KBM-7 (cell line): Measurements from ENCODE around the gene GNPTAB.
A peak's percentile ranks its signal among the peaks of the same experiment; 100 is the strongest.
"Not testable (repeated sequence)": the region's sequence is repeated elsewhere in the genome, so short reads cannot be mapped to it uniquely, and the experiment has no call there.

ENCODE experiments used
- DNase-seq: peaks from one replicate; pipeline ENCODE4 v3.0.0-alpha.2; 2015
- in situ Hi-C: fragments of 300-500 bp; cut with MboI; formaldehyde crosslinking; loops from 2 replicates; pipeline ENCODE4 v1.14.3; 2020; ENCODE audit warnings: low sequenced_read_pairs, low pct_unique_long_range_greater_than_20kb, mixed read lengths

The GNPTAB gene

DNA sequence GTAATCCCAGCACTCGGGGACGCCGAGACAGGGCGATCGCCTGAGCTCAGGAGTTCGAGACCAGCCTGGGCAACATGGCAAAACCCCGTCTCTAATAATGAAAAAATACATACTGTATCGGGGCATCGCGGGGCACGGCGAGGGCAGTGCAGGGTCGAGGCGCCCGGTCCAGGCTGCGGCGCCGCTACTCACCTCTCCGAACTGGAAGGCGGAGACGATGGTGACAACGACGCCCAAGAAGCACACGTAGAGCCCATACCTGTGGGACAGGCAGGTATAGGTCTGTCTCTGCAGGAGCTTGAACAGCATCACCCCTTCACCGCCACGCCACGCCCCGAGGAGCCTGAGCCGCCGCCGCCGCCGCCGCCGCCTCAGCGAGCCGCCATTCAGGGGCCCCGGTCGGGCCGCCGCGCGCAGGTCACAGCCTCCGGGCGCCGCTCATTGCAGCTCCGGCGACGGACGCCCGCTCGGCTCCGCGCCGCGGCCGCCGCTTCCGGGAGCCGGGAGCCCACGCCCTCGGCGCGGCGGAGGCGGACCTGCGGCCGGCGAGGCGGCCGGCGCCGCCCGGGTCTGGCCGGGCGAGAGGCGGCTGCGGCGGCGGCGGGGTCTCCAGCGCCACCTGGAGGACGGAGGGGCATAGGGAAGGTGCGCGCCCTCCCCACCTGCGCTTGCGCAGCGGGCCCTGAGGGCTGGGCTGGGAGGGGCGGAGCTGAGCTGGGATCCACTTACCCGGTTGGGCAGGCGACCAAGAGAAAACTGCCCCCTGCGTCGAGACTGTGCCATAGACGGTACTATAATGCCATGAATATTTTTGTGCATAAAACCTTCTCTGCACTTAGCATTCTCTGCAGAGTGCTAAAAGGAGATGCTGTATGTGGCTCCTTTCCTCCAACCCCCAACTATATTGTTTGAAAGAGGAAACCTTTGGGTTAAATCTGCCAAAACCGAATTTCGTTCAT lies at the start of gene GNPTAB:
GNPTAB (minus strand) TSS at position 593 of the 959 bp plus-strand sequence; CDS start at position 309, 284 bp downstream.
- in situ Hi-C loops, result no loop called here

DNA sequence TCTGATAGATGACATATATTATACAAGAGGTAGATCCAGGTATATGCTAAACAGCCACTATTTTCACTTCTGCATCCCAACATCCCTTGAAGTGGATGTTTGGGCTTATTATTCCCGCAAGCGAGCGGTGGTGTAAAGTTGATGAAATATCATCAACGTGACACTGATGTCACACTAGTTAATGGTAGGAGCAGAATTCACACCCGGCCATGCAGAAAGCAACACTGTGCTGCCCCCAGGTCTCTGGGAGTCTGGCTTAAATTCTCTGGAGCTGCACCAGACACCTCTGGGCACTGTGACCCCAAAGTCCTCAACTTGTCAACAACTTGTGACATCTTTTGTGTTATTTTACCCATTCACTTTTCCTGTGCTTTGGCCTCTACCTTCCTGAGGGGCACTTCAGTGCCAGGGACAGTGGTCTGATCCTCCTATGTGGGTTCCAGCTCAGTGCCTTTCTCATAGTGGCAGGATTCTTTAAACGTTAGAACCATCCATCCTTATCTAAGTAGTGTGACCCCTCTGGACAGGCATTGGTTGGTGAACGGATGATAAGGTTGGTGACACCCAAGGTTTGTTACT lies 47.6 kb upstream of the GNPTAB start:
- in situ Hi-C loops, result no loop called here
- peak; percentile 66 for DNase-seq

More for the DNA sequence above, at the start of gene GNPTAB:
- peak; percentile 95 for DNase-seq

DNA sequence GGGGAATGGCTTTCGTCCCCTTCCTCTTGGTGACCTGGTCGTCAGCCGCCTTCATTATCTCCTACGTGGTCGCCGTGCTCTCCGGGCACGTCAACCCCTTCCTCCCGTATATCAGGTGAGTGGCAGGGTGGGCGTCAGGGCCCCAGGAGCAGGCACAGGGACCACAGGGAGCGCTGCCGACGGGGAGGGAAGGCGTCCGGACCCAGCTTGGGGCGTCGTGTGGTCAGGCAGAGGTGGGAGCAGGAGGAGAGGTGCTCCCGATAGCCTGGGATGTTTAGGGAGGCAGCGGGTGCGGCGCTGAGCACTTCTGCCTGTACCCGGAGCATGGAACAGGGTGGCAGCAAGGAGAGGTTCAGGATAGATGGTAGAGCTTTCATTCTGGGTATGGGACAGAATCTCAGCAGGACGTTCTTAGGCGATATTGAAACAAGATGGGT lies 47.1 kb upstream of the GNPTAB start:
- in situ Hi-C loops, result no loop called here
- peak; percentile 52 for DNase-seq

- DNase-seq, result peak; percentile 94
- in situ Hi-C loops, result no loop called here
Measured at GRCh38 chr12:101876861-101877805, 46.4 kb upstream of the GNPTAB start, which contains the start of gene DRAM1. Gene DRAM1, plus strand, starts transcription at chr12:101877580. Its CDS starts 210 bp downstream, at chr12:101877790.

DNA sequence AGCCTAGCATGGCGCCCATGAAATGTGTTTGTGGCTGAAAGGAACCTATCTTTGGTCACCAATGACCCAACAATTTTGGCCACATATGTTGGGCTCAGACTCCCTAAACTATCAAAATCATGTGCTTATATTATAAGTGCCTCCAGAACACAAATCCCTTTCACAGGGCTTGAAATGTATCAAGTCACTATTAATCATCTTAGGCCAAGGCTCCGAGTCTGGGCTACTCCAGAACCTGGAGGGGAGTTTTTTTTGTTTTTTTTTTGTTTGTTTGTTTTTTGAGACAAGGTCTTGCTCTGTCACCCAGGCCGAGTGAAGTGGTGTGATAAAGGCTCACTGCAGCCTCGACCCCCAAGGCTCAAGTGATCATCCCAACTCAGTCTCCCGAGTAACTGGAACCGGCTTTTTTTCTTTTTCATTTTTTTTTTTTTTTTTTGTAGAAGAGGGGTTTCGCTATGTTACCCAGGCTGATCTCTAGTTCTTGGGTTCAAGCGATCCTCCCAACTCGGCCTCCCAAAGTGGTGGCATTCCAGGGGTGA lies 45.6 kb upstream of the GNPTAB start:
- in situ Hi-C loops, result no loop called here
- peak; percentile 29 for DNase-seq

DNA sequence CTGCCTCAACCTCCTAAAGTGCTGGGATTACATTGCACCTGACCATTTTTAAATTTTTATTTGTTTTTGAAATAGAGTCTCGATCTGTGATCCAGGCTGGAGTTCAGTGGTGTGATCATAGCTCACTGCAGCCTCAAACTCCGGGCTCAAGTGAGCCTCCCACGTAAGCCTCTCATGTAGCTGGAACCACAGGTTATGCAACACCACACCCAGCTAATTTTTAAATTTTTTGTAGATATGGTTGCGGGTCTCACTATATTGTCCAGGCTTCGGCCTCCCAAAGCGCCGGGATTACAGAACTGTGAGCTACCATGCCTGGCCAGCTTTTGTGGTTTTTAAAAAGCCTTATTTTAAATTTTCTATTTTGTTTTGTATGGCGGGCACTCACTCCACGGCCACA lies 44.4 kb upstream of the GNPTAB start:
- in situ Hi-C loops, result no loop called here
- no peak for DNase-seq

DNA sequence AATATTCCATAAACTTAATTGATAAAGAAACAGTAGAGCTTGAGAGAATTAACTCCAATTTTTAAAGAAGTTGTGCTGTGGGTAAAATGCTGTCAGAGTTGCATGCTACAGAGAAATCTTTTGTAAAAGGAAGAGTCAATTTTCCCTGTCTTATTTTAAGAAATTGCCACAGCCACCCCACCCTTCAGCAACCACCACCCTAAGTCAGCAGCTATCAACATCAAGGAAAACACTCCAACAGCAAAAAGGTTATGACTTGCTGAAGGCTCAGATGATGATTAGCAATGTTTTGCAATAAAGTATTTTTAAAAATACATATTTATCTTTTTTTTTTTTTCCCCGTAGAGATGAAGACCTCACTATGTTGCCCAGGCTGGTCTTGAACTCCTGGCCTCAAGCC lies 40.2 kb upstream of the GNPTAB start:
- in situ Hi-C loops, result no loop called here
- no peak for DNase-seq

- DNase-seq, in situ Hi-C loops: not testable (repeated sequence)
Measured at GRCh38 chr12:101867619-101868018, 36.9 kb upstream of the GNPTAB start.

GRCh38 chr12:101866615-101867373 lies 36.0 kb upstream of the GNPTAB start:
- in situ Hi-C loops, result no loop called here

DNA sequence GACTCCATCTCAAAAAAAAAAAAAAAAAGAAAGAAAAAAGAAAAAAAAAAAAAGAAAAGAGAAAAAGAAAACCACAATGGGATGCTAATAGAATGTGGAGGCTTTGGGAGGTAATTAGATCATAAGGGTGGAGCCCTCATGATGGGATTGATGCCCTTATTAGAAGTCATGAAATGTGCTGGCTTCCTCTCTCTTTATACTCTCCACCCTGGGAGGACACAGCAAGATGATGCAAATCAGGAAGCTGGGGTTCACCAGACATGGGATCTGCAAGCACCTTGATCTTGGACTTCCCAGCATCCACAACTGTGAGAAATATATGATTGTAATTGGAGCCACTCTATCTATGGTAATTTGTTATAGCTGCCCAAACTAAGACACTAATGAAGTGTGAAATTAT lies 33.2 kb upstream of the GNPTAB start:
- DNase-seq, result no peak
- in situ Hi-C loops, result no loop called here

More at GRCh38 chr12:101866615-101867373, 36.0 kb upstream of the GNPTAB start:
- no peak for DNase-seq

GRCh38 chr12:101862245-101862644 lies 31.5 kb upstream of the GNPTAB start:
- in situ Hi-C loops, result no loop called here
- no peak for DNase-seq

- in situ Hi-C loops, DNase-seq: not testable (repeated sequence)
Measured at GRCh38 chr12:101861688-101862087, 30.9 kb upstream of the GNPTAB start.

GRCh38 chr12:101859664-101860607 lies 29.2 kb upstream of the GNPTAB start:
- in situ Hi-C loops, result no loop called here
- no peak for DNase-seq

GRCh38 chr12:101858361-101858760 lies 27.6 kb upstream of the GNPTAB start:
- in situ Hi-C loops, result no loop called here
- no peak for DNase-seq

DNA sequence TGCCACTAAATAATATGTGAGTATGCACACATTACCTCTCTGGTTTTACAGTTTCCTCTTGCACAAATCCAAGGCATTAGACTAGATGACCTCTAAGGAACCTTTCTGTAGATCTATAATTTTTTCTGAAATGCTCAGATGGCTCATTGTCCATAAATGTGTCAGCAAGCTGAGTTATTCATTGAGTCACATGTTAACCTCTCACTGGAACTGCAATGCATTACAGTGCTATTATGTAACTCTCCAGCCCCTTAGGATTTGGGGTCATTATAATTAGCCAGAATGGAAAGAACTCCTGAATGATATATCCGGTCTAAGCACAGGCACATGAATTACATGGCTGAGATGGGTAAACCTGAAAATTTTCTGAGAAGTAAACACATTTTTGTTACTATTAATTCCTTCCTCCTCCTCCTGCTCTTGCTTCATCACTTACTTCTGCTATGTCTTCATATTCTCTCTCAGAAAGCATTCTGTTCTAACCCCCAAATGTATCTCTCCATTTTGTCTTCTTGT lies 26.3 kb upstream of the GNPTAB start:
- peak; percentile 51 for DNase-seq
- in situ Hi-C loops, result no loop called here

DNA sequence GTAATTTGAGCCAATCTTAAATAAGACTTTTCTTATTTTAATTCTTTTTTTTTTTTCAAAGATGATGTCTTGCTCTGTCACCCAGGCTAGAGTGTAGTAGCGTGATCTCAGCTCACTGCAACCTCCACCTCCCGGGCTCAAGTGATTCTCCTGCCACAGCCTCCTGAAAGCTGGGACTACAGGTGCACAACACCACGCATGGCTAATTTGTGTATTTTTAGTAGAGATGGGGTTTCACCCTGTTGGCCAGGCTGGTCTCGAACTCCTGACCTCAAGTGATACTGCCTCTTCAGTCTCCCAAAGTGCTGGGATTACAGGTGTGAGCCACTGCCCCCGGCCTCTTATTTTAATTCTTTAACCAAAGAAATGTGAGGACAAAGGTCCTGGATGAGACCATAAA lies 25.9 kb upstream of the GNPTAB start:
- DNase-seq, in situ Hi-C loops: not testable (repeated sequence)

GRCh38 chr12:101855976-101856375 lies 25.2 kb upstream of the GNPTAB start:
- in situ Hi-C loops, result no loop called here
- DNase-seq, result peak; percentile 94
